Tibial nerve (tissue), 4 donors: ENCODE data around the gene TMEM132C. TPM values are rescaled to one million over a fixed set of nuclear protein-coding genes. Genes with fewer than 3 reads are reported as not detected.

Source experiments
- DNase-seq, 2 donors: peaks; one replicate each; pipeline ENCODE4 v3.0.0-alpha.2; 2019; ENCODE audit warnings: low spot score in 2 of 2
- H3K27ac ChIP-seq, 4 donors: fragments of 200-600 bp; sonication (generic) in 3 of 4; one replicate each; pipeline ENCODE4 v1.5.1; 2017 to 2019; ENCODE audit warnings: mild to moderate bottlenecking in 1 of 4
- H3K27me3 ChIP-seq, 2 donors: fragments of 200-600 bp; sonication (generic) in 1 of 2; one replicate each; pipeline versions ENCODE4 v1.5.1 to v1.6.0; 2017 to 2019
- H3K36me3 ChIP-seq, 3 donors: fragments of 200-600 bp; sonication (generic); one replicate each; pipeline ENCODE4 v1.5.1; 2018 to 2019
- H3K4me1 ChIP-seq, 4 donors: fragments of 200-600 bp; sonication (generic) in 3 of 4; one replicate each; pipeline ENCODE4 v1.5.1; 2017 to 2019
- H3K4me3 ChIP-seq, 4 donors: fragments of 200-600 bp; sonication (generic) in 3 of 4; one replicate each; pipeline ENCODE4 v1.5.1; 2017 to 2019; ENCODE audit warnings: mild to moderate bottlenecking in 1 of 4, moderate library complexity in 1 of 4
- H3K9me3 ChIP-seq, 4 donors: fragments of 200-600 bp; sonication (generic) in 3 of 4; one replicate each; pipeline ENCODE4 v1.5.1; 2017 to 2019
- EP300 ChIP-seq, 2 donors: sonication (generic); formaldehyde crosslinking; IDR thresholded peaks; one replicate each; pipeline ENCODE4 v1.6.1; 2017; ENCODE audit warnings: antibody characterized with exemption in 2 of 2, mild to moderate bottlenecking in 1 of 2
- POLR2A ChIP-seq, 2 donors: fragments of 450-650 bp; IDR thresholded peaks; one replicate each; pipeline ENCODE4 v1.6.1; 2017; ENCODE audit warnings: antibody characterized with exemption in 2 of 2, mild to moderate bottlenecking in 2 of 2, moderate library complexity in 2 of 2
- WGBS, 2 donors: methylation state at CpG; one replicate each; pipeline ENCODE4 v1.1.5; 2018; 5-methylcytosine and 5-hydroxymethylcytosine counted together
- total RNA-seq, 4 donors: library from RNA; depleted of rRNA; stranded (reverse); fragments of >200 nt; gene quantifications; one replicate each; pipeline ENCODE4 v1.1.0, GENCODE V29; 2016
- TF ChIP-seq, protein P1 (sequence below), 5 experiments: fragments of 200-600 bp in 3 of 5; fragments of 450-650 bp in 2 of 5; sonication (generic) in 3 of 5; IDR thresholded peaks; one replicate each; pipeline ENCODE4 v1.5.1; 2016 to 2019; ENCODE audit warnings: antibody characterized with exemption in 5 of 5, mild to moderate bottlenecking in 3 of 5, moderate library complexity in 2 of 5

TMEM132C gene
- total RNA-seq, 4 donors from 2014 or later = 8.2 to 17.4 (median 12.4) TPM

DNA sequence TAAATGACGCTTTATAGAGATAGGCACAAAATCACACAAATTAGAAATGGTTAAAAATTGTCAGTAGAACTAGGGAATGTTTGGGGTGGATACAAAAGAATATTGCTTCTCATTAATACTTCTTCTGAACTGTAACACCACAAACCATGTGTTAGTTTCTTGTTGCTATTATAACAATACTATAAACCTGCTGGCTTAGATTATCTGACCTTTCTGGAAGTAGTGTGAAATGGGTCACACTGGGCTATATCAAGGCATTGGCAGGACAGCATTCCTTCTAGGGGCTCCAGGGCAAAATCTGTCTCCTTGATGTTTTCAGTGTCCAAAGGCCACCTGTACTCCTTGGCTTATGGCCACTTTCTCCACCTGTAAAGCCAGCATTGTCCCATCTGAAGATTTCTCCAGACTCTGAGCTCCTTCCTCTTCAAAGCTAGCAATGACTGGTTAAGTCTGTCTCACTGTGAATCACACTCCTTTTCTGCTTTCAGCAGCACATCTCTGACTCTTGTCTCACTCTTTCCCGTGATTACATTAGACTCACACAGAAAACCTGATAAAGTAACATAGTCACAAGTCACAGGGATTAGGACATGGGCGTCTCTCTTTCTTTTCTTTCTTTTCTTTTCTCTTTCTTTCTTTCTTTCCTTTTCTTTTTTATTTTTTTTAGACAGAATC lies 470.5 kb downstream of the TMEM132C start:
- WGBS, 2 donors = 79 to 84% methylated on average over 3 of the region's 3 CpGs
- Histone ChIP-seq H3K27ac (no peak overlapping the region), H3K36me3 (no peaks in the 10 kb centered on the region), H3K9me3 (peaks cover 0 to 15% (median 0%) of the 10 kb centered on the region in 4 donors), H3K27me3 (no peaks in the 10 kb centered on the region), H3K4me3 (no peak overlapping the region), H3K4me1 (no peaks in the 10 kb centered on the region)
- DNase-seq = no peak
- no peak for TF ChIP-seq POLR2A (IDR thresholded peaks at IDR 0.05)
- TF ChIP-seq EP300 (IDR thresholded peaks at IDR 0.05) = no peak
- TF ChIP-seq, protein P1, sequence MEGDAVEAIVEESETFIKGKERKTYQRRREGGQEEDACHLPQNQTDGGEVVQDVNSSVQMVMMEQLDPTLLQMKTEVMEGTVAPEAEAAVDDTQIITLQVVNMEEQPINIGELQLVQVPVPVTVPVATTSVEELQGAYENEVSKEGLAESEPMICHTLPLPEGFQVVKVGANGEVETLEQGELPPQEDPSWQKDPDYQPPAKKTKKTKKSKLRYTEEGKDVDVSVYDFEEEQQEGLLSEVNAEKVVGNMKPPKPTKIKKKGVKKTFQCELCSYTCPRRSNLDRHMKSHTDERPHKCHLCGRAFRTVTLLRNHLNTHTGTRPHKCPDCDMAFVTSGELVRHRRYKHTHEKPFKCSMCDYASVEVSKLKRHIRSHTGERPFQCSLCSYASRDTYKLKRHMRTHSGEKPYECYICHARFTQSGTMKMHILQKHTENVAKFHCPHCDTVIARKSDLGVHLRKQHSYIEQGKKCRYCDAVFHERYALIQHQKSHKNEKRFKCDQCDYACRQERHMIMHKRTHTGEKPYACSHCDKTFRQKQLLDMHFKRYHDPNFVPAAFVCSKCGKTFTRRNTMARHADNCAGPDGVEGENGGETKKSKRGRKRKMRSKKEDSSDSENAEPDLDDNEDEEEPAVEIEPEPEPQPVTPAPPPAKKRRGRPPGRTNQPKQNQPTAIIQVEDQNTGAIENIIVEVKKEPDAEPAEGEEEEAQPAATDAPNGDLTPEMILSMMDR (IDR thresholded peaks at IDR 0.05) = no peak

DNA sequence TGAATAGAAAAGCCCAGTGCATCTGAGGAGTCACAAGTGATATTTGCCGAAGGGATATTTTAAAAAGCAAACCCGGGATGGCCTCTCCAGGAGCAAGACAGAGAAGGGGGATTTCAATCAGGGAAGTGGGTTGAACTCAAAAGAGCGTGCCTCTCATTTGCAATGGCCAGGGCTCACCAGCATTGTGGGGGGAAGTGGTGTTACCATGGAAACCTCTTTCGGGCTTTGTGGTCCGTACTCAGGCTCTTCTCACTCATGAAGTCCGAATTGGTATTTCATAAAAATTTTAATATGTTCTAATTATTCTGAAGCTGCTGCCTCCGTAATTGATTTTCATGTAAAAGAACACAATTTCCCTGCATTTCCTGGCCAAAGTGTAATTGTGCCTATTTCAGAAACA lies 476.9 kb downstream of the TMEM132C start:
- no peak overlapping the region for H3K4me3 ChIP-seq
- WGBS, 2 donors = 64 to 71% methylated on average over 7 of the region's 7 CpGs
- no peak for DNase-seq
- H3K36me3 ChIP-seq = no peaks in the 10 kb centered on the region
- no peak overlapping the region for H3K27ac ChIP-seq
- peaks cover 0 to 13% (median 0%) of the 10 kb centered on the region in 4 donors for H3K9me3 ChIP-seq
- no peaks in the 10 kb centered on the region for H3K27me3 ChIP-seq
- no peaks in the 10 kb centered on the region for H3K4me1 ChIP-seq
- TF ChIP-seq POLR2A (IDR thresholded peaks at IDR 0.05) (no peak), EP300 (IDR thresholded peaks at IDR 0.05) (no peak)
- TF ChIP-seq, protein P1 (IDR thresholded peaks at IDR 0.05) = no peak

DNA sequence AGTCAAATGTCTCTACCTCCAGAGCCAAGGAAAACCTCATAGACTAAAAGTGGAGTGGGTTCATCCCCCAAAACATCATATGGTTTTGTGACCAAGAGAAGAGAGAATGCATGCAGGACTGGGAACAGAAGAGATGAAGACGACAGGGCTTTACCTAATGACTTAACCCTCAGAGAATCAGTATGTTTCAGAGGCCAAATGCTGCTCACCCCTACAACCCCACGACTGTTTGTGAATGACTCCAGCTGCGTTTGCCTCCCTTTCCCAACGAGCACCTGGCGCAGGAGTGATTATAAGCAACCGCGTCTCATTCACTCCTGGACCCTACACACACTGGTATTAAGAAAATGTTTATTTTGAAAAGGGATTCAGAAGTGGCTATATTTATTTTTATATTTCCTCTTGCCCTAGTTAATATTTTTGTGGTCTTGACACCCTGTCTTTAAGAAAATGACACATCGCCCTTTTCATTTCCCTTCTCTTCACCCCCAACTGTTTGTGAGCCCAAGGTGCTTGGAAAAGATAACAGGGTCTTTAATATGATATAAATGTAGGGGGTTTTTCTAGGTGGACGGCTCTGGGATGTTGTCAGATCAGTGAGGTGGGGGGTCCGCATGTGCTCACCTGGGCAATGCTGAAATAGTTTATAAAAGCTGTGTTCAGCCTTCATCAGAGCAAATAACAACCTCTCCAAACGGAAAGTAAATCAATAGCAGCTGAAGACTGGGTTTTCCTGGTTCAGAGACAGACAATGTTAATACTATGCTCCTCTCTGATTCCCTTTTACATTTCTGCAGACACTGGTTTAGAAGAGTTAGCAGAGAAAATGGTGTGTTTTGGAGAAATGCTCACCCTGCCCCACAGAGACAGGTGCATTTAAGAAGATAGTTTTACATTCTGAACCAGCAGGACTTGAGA lies 479.1 kb downstream of the TMEM132C start:
- H3K4me3 ChIP-seq = no peak overlapping the region
- no peak for TF ChIP-seq EP300 (IDR thresholded peaks at IDR 0.05)
- TF ChIP-seq POLR2A (IDR thresholded peaks at IDR 0.05) = no peak
- TF ChIP-seq, protein P1 (IDR thresholded peaks at IDR 0.05) = no peak
- H3K9me3 ChIP-seq = no peaks in the 10 kb centered on the region
- H3K27ac ChIP-seq = no peak overlapping the region
- no peaks in the 10 kb centered on the region for H3K27me3 ChIP-seq
- DNase-seq = no peak
- 64 to 65% methylated on average over 11 of the region's 11 CpGs for WGBS, 2 donors
- no peaks in the 10 kb centered on the region for H3K4me1 ChIP-seq
- no peaks in the 10 kb centered on the region for H3K36me3 ChIP-seq

DNA sequence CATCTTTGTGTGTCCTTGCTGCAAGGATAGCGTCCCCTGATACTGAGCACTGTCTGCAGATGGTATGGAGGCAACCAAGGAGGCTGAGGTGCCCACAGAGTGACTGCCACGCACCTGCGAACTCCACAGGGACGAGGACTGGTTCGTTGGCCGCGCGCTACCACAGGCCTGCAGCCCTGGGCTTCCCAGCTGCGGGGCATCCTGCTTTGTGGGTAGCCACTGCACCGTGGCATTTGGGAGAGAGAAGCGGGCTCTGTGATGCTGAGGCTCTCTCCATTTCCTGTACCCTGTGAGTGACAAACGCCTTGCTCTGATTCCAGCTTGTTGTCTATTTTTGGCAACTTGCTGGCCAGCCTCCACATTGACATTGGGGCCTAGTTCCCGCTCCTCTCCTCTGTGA lies 480.5 kb downstream of the TMEM132C start:
- no peak overlapping the region for H3K4me3 ChIP-seq
- no peak overlapping the region for H3K27ac ChIP-seq
- no peaks in the 10 kb centered on the region for H3K36me3 ChIP-seq
- H3K27me3 ChIP-seq = no peaks in the 10 kb centered on the region
- TF ChIP-seq EP300 (IDR thresholded peaks at IDR 0.05) = no peak
- TF ChIP-seq, protein P1 (IDR thresholded peaks at IDR 0.05) = no peak
- no peak for TF ChIP-seq POLR2A (IDR thresholded peaks at IDR 0.05)
- 83 to 84% methylated on average over 8 to 10 of the region's 13 CpGs for WGBS, 2 donors
- H3K4me1 ChIP-seq = no peaks in the 10 kb centered on the region
- no peaks in the 10 kb centered on the region for H3K9me3 ChIP-seq
- no peak for DNase-seq

DNA sequence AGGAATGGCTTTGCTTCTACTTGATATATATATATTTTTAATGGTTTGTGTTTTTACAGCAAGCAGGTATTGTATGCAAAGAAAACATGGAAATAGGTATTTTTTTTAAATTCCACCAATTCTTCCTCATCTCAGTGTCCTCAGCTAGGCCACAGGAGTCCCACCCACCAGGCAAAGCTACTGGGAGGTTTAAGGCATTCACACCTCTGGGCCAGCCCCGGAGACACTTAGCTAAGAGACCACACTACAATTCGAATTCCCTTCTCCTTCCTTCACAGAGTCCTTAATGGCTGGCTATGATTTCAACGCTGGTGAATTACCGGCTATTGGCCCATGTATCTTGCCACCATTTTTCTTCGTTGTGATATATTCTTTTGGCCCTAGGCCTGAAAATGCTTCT lies 485.4 kb downstream of the TMEM132C start:
- Histone ChIP-seq H3K36me3 (no peaks in the 10 kb centered on the region), H3K4me3 (no peak overlapping the region), H3K4me1 (no peaks in the 10 kb centered on the region), H3K27ac (no peak overlapping the region), H3K27me3 (no peaks in the 10 kb centered on the region), H3K9me3 (peaks cover 0 to 6% (median 0%) of the 10 kb centered on the region in 4 donors)
- TF ChIP-seq, protein P1 (IDR thresholded peaks at IDR 0.05) = no peak
- TF ChIP-seq POLR2A (IDR thresholded peaks at IDR 0.05) (no peak), EP300 (IDR thresholded peaks at IDR 0.05) (no peak)
- no peak for DNase-seq
- 82 to 85% methylated on average over 5 of the region's 5 CpGs for WGBS, 2 donors
